Gastroesophageal sphincter (tissue), 3 donors: Measurements from ENCODE around the gene GABARAP.

Experiments
- POLR2A ChIP-seq, 2 donors: fragments of 450-650 bp; IDR thresholded peaks; one replicate each; pipeline ENCODE4 v1.6.1; 2017; ENCODE audit warnings: antibody characterized with exemption in 2 of 2, mild to moderate bottlenecking in 2 of 2, moderate library complexity in 1 of 2
- POLR2AphosphoS5 ChIP-seq: sonication (generic); formaldehyde crosslinking; IDR thresholded peaks from one replicate; pipeline ENCODE4 v1.6.1; 2017; ENCODE audit warnings: antibody characterized with exemption
- TF ChIP-seq, protein P1 (sequence below), 4 experiments: fragments of 200-600 bp in 2 of 4; fragments of 450-650 bp in 2 of 4; sonication (generic) in 1 of 4; IDR thresholded peaks; one replicate each; pipeline ENCODE4 v1.5.1; 2017 to 2019; ENCODE audit warnings: antibody characterized with exemption in 4 of 4, mild to moderate bottlenecking in 2 of 4, moderate library complexity in 2 of 4

- TF ChIP-seq POLR2AphosphoS5 (no peak), POLR2A (IDR thresholded peaks at IDR 0.05) (no peak)
- TF ChIP-seq, protein P1, sequence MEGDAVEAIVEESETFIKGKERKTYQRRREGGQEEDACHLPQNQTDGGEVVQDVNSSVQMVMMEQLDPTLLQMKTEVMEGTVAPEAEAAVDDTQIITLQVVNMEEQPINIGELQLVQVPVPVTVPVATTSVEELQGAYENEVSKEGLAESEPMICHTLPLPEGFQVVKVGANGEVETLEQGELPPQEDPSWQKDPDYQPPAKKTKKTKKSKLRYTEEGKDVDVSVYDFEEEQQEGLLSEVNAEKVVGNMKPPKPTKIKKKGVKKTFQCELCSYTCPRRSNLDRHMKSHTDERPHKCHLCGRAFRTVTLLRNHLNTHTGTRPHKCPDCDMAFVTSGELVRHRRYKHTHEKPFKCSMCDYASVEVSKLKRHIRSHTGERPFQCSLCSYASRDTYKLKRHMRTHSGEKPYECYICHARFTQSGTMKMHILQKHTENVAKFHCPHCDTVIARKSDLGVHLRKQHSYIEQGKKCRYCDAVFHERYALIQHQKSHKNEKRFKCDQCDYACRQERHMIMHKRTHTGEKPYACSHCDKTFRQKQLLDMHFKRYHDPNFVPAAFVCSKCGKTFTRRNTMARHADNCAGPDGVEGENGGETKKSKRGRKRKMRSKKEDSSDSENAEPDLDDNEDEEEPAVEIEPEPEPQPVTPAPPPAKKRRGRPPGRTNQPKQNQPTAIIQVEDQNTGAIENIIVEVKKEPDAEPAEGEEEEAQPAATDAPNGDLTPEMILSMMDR (IDR thresholded peaks at IDR 0.05) = no peak
Measured at GRCh38 chr17:7195971-7196370, 46.3 kb downstream of the GABARAP start.
